LNCaP clone FGC (cell line): ENCODE measurements around the gene NIN.

Experiments used
- DNase-seq: peaks from one replicate; pipeline ENCODE4 v3.0.0-alpha.2; 2011; ENCODE audit warnings: low read depth
- H3K4me3 ChIP-seq: 2 replicates; pipeline ENCODE4 v1.5.1; 2011; ENCODE audit warnings: mild to moderate bottlenecking, low read depth, low read length, control low read depth
- TF ChIP-seq, protein P1 (sequence below): IDR thresholded peaks from 2 replicates; pipeline ENCODE4 v1.5.1; 2012; ENCODE audit warnings: mild to moderate bottlenecking; ENCODE audit not compliant: control insufficient read depth, insufficient read depth; ENCODE audit errors: extremely low read depth

The NIN gene

DNA sequence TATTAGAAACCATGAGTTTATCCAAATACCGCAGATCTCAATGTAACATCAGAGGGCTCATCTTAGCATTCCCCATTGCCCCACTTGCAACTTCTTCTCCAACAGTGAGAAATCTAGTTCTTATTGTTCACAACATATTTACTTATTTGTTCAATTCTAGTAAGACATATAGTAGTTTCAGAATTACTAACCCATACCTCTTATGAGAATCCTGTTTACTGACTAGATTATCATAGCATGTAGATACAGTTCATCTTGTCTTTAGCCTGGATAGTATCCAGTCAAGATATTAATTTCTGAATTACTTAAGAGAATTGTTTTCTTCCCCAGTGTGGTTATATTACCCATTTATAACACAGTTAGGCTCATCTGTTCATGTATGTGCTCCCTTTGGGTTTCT is 80.6 kb downstream of the NIN start:
- DNase-seq: no peak
- H3K4me3 ChIP-seq: no peak overlapping the region
- TF ChIP-seq, protein P1, sequence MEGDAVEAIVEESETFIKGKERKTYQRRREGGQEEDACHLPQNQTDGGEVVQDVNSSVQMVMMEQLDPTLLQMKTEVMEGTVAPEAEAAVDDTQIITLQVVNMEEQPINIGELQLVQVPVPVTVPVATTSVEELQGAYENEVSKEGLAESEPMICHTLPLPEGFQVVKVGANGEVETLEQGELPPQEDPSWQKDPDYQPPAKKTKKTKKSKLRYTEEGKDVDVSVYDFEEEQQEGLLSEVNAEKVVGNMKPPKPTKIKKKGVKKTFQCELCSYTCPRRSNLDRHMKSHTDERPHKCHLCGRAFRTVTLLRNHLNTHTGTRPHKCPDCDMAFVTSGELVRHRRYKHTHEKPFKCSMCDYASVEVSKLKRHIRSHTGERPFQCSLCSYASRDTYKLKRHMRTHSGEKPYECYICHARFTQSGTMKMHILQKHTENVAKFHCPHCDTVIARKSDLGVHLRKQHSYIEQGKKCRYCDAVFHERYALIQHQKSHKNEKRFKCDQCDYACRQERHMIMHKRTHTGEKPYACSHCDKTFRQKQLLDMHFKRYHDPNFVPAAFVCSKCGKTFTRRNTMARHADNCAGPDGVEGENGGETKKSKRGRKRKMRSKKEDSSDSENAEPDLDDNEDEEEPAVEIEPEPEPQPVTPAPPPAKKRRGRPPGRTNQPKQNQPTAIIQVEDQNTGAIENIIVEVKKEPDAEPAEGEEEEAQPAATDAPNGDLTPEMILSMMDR: no peak

DNA sequence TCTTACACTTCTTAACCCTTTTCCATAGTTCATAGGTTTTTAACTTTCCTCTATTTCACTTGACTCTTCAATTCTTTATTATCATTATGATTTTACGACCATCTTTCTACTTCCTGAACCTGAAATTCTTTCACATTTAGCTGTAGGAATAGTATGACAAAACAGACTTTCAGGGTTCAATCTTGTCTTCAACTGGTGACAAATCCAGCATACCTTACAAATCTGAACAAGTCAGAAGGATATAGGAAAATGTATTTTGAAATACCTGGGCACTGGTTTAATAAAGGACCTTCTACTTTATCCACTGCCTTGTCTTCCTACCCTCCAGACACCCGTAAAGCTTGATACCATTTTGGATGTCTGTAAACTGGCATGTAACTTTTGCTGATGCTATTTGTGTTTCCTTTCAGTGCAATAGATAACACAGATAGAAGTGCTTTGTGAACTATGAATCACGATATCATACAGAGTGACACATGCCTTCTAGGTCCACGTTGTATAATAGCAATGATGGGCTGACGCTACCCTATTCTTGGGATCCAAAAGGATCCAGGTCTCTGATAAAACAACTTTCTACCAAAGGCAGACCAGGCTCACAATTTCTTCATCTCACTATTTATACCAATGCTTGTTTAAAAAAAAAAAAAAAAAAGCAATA is 85.4 kb downstream of the NIN start:
- no peak overlapping the region for H3K4me3 ChIP-seq
- TF ChIP-seq, protein P1: no peak
- no peak for DNase-seq

DNA sequence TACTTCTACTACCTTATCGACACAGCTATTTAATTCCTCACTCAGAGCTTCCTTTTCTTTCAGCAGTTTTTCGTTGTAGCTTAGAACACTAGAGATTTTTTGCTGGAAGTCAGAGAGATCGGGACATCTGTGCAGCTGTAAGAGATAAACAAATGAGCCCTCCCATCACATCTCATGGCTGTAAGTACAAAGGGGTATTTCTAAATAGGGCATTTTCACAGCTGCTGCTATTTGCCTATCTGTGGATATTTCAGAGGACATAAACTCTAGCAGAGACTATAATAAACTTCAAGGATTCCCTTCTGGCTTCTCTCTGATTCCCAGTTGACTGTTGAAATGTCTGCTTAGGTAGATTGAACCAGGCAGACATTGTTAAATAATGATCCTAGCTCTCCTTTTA is 86.7 kb downstream of the NIN start:
- no peak overlapping the region for H3K4me3 ChIP-seq
- no peak for DNase-seq
- TF ChIP-seq, protein P1: no peak

DNA sequence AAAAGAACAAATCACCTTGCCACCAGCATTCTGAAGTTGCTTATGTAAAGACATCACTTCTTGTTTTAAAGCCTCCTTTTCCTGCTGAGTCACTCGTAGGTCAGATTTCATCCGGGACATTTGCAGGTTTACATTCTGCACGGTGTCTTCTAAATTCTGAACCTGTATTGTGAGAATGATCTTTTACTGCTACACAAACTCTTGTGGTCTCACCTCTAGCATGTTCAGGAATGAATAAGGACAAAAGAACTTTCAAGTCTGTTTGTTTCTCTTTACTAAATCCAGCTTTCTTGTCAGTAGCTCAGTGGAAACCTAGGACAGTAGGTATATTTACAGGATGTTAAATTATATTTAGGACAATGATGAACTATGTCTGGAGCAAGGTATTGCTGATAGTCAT is 89.4 kb downstream of the NIN start:
- TF ChIP-seq, protein P1: no peak
- DNase-seq: no peak
- no peak overlapping the region for H3K4me3 ChIP-seq

DNA sequence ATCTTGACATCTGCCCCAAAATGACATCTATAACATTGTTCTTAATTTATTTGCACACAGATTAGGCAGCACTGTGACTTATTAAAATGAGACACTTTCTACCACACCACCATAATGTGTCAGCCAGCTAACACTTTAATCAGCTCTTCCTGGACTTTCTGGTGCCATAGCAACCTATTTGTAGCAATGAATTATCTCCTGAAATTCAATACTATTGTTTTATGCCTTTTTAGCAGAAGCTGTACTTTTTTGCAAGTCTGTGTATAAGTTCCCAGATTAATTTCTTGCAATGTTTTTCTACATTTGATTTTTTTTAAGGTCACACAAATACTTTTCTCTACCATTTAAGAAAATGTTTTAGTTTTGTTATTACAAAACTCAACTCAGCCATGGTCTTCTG is 90.1 kb downstream of the NIN start:
- TF ChIP-seq, protein P1: no peak
- H3K4me3 ChIP-seq: no peak overlapping the region
- DNase-seq: no peak

DNA sequence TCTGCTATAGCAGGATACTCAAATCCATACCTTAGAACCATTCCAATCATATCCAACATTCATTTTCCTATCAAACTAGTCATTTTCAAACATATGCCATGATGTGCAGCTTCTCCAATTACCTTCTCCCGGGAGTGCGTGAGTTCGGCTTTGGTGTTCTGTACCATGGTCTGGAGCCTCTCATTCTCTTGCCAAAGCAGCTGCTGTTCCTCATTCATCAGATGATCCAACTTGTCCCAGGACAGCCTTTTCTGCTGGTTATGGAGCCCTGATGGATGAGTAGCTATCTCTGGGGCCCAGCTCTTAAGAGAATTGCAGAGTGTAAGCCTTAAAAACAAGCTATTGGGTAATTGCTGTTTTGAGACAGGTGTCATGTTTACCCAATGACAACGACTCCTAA is 91.8 kb downstream of the NIN start:
- TF ChIP-seq, protein P1: no peak
- no peak overlapping the region for H3K4me3 ChIP-seq
- DNase-seq: no peak

DNA sequence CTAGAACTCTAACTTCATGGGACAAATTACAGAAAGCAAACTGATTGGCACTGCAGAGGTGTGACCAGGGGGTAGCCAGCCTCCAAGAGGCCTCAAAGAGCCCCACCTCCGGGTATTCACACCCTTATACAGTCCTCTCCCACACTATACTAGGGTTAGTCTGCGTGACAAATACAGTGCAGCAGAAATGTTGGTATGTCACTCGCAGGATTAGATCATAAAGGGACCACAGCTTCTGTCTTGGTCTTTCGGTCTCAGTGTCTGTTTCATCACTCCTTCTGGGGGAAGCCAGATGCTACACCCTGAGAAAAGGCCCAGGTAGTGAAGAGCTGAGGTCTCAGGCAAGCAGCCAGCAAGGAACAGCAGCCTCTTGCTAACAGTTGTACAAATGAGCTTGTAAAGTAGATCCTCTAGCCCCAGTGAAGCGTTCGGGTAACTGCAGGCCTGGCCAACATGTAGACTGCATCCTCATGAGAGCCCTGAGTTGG is 94.0 kb downstream of the NIN start:
- DNase-seq: no peak
- TF ChIP-seq, protein P1: no peak

More for the DNA sequence above, 94.0 kb downstream of the NIN start:
- no peak overlapping the region for H3K4me3 ChIP-seq
